HUES6 (cell line): ENCODE measurements around the gene CFAP77.
A peak's percentile ranks its signal among the peaks of the same experiment; 100 is the strongest.

Experiments used
- H3K27ac ChIP-seq: 2 replicates; pipeline ENCODE4 v1.7.0; 2013; ENCODE audit warnings: low read depth, mild to moderate bottlenecking, low read length, inconsistent platforms
- H3K27me3 ChIP-seq: 2 replicates; pipeline ENCODE4 v1.6.1; 2013; ENCODE audit warnings: low read length; ENCODE audit not compliant: control insufficient read depth, insufficient read depth
- H3K36me3 ChIP-seq: 2 replicates; pipeline ENCODE4 v1.6.1; 2013; ENCODE audit warnings: low read length; ENCODE audit not compliant: control insufficient read depth, insufficient read depth
- H3K4me1 ChIP-seq: 2 replicates; pipeline ENCODE4 v1.6.1; 2013; ENCODE audit warnings: low read length; ENCODE audit not compliant: control insufficient read depth, insufficient read depth
- H3K4me3 ChIP-seq: 2 replicates; pipeline ENCODE4 v1.5.1; 2013; ENCODE audit warnings: low read depth, low read length
- H3K9ac ChIP-seq: one replicate; pipeline ENCODE4 v1.6.1; 2013; ENCODE audit warnings: mild to moderate bottlenecking, low read length
- H3K9me3 ChIP-seq: 2 replicates; pipeline ENCODE4 v1.6.1; 2013; ENCODE audit warnings: low read depth, low read length; ENCODE audit not compliant: control insufficient read depth, insufficient read depth

CFAP77 gene

DNA sequence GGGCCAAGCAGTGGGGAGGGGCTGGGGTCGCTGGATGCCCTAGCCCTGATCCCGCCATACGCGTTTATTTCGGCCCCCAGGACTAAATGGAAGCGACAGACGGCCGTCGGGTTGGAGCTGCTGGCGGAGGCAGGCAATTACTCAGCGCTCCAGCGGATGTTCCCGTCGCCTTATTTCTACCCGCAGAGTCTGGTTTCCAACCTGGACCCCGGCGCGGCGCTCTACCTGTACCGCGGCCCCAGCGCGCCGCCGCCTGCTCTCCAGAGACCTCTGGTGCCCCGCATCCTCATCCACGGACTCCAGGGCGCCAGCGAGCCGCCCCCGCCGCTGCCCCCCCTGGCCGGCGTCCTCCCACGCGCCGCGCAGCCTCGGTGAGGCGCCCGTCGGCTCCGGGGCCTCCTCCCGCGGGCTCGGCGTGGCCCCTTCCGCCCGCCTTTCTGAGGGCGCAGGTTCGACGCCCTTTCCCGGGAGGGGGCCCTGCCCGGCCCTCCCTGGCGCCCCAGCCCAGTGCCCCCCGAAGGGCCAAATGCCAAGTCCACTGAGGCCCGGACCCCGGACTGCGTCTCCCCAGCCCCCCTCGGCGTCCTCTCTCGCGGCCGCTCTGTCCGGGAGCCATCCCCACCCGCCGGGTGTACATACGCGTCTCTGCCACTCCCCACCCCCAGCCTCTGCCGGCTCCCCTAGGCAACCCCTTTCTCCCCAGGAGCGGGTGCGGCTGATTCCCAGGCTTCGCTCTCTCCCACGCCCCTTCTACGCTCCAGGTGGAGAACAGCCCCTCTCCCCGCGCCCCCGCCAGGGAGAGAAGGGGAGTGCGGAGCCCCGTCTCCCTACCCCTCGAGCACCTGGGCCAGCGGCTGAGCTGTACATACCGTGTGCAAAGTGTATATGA is 179.4 kb downstream of the CFAP77 start:
- H3K27ac ChIP-seq, result no peak overlapping the region
- H3K9ac ChIP-seq, result no peak overlapping the region
- peaks cover 5% of the 10 kb centered on the region; the same call in 1 of the 2 replicates for H3K36me3 ChIP-seq
- H3K27me3 ChIP-seq, result peaks cover 93% of the 10 kb centered on the region
- peak overlapping the region; percentile 27; the same call in 1 of the 2 replicates for H3K4me3 ChIP-seq
- H3K4me1 ChIP-seq, result peaks cover 54% of the 10 kb centered on the region
- H3K9me3 ChIP-seq, result no peaks in the 10 kb centered on the region

DNA sequence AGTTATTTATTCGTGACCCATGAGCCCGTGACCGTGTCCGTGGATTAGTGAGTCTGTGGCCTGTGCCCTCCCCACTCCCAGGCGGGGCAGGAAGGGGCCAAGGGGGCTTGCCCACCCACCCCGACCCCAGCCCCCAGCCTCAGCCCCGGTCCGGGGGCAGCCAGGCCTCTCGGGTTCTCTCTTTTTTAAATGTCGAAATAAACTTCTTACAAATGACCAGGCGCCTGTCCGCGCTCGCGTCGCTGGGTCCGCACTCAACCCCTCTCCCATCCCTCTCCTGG is 180.0 kb downstream of the CFAP77 start:
- H3K27me3 ChIP-seq, result peaks cover 87% of the 10 kb centered on the region
- H3K9ac ChIP-seq, result no peak overlapping the region
- peaks cover 48% of the 10 kb centered on the region for H3K4me1 ChIP-seq
- H3K27ac ChIP-seq, result no peak overlapping the region
- no peaks in the 10 kb centered on the region for H3K9me3 ChIP-seq
- H3K4me3 ChIP-seq, result peak overlapping the region; percentile 47
- H3K36me3 ChIP-seq, result peaks cover 11% of the 10 kb centered on the region

GRCh38 chr9:132590318-132591182 is 180.5 kb downstream of the CFAP77 start:
- Histone ChIP-seq H3K4me3 (peak overlapping the region; percentile 47), H3K4me1 (peaks cover 42% of the 10 kb centered on the region), H3K27me3 (peaks cover 82% of the 10 kb centered on the region)

GRCh38 chr9:132591244-132591643 is 181.2 kb downstream of the CFAP77 start:
- H3K9me3 ChIP-seq, result no peaks in the 10 kb centered on the region
- peaks cover 35% of the 10 kb centered on the region for H3K4me1 ChIP-seq
- H3K9ac ChIP-seq, result no peak overlapping the region
- no peak overlapping the region for H3K27ac ChIP-seq
- peaks cover 21% of the 10 kb centered on the region for H3K36me3 ChIP-seq
- peak overlapping the region; percentile 47 for H3K4me3 ChIP-seq
- H3K27me3 ChIP-seq, result peaks cover 75% of the 10 kb centered on the region

More at GRCh38 chr9:132590318-132591182, 180.5 kb downstream of the CFAP77 start:
- Histone ChIP-seq H3K9ac (no peak overlapping the region), H3K9me3 (no peaks in the 10 kb centered on the region), H3K36me3 (peaks cover 16% of the 10 kb centered on the region), H3K27ac (no peak overlapping the region)

- H3K4me1 ChIP-seq, result peaks cover 30% of the 10 kb centered on the region
- peak overlapping the region; percentile 47 for H3K4me3 ChIP-seq
- peaks cover 26% of the 10 kb centered on the region for H3K36me3 ChIP-seq
- peaks cover 69% of the 10 kb centered on the region for H3K27me3 ChIP-seq
- no peaks in the 10 kb centered on the region for H3K9me3 ChIP-seq
- H3K27ac ChIP-seq, result no peak overlapping the region
- no peak overlapping the region for H3K9ac ChIP-seq
Measured at GRCh38 chr9:132591751-132592314, 181.8 kb downstream of the CFAP77 start.

- Histone ChIP-seq H3K27ac (no peak overlapping the region), H3K4me3 (peak overlapping the region; percentile 47; the same call in 1 of the 2 replicates), H3K4me1 (peaks cover 27% of the 10 kb centered on the region), H3K36me3 (peaks cover 32% of the 10 kb centered on the region), H3K27me3 (peaks cover 63% of the 10 kb centered on the region), H3K9ac (no peak overlapping the region), H3K9me3 (no peaks in the 10 kb centered on the region)
Measured at GRCh38 chr9:132592451-132592850, 182.4 kb downstream of the CFAP77 start.

GRCh38 chr9:132594412-132594811 is 184.4 kb downstream of the CFAP77 start:
- peaks cover 43% of the 10 kb centered on the region for H3K27me3 ChIP-seq
- no peaks in the 10 kb centered on the region for H3K9me3 ChIP-seq
- H3K36me3 ChIP-seq, result peaks cover 43% of the 10 kb centered on the region
- H3K27ac ChIP-seq, result no peak overlapping the region
- no peak overlapping the region for H3K4me3 ChIP-seq
- H3K4me1 ChIP-seq, result peaks cover 25% of the 10 kb centered on the region
- H3K9ac ChIP-seq, result no peak overlapping the region

DNA sequence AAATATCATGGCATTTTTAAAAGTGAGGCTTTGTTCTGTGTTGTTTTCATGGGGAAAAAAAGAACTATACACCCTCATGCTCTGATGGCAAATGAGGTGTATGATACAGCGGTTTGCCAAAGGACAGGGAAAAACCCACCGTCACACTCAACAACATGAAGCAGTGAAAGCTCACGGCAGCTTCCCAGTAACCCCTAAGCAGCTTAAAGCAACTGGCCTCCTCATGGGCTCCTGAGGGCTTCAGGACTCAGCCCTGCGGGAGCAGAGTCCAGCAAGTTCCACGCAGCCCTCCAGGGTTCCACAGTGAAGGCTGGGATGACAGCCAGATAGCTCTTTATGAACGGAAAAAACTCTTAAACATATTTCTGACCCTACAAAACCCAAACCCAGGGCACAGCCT is 185.3 kb downstream of the CFAP77 start:
- no peak overlapping the region for H3K27ac ChIP-seq
- peaks cover 25% of the 10 kb centered on the region for H3K4me1 ChIP-seq
- H3K9me3 ChIP-seq, result no peaks in the 10 kb centered on the region
- H3K27me3 ChIP-seq, result peaks cover 34% of the 10 kb centered on the region
- peaks cover 51% of the 10 kb centered on the region for H3K36me3 ChIP-seq
- no peak overlapping the region for H3K9ac ChIP-seq
- no peak overlapping the region for H3K4me3 ChIP-seq

DNA sequence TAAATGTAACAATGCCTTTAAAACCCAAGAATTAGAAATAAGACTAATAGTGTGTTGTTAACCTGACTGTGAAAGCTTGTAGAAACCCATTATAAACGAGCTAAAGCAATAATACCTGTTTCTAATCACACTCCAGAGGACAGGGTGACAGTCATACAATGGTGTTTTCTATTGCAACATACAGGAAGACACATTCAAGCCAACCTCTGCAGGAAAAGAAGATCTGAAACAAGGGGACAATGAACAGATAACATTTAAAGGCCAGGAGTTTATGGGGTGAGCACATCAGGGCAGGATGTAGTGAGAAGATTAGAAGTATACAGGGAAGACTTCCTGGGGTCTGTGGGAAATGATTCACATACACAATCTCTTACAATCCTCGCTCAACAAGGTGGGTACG is 186.2 kb downstream of the CFAP77 start:
- H3K4me3 ChIP-seq, result no peak overlapping the region
- H3K36me3 ChIP-seq, result peaks cover 60% of the 10 kb centered on the region
- H3K27ac ChIP-seq, result no peak overlapping the region
- H3K4me1 ChIP-seq, result peaks cover 19% of the 10 kb centered on the region
- no peaks in the 10 kb centered on the region for H3K9me3 ChIP-seq
- H3K9ac ChIP-seq, result no peak overlapping the region
- H3K27me3 ChIP-seq, result peaks cover 25% of the 10 kb centered on the region

- Histone ChIP-seq H3K27me3 (peaks cover 15% of the 10 kb centered on the region), H3K9me3 (no peaks in the 10 kb centered on the region), H3K4me3 (no peak overlapping the region), H3K27ac (no peak overlapping the region), H3K9ac (no peak overlapping the region), H3K36me3 (peaks cover 70% of the 10 kb centered on the region), H3K4me1 (peaks cover 9% of the 10 kb centered on the region)
Measured at GRCh38 chr9:132597073-132597775, 187.2 kb downstream of the CFAP77 start.
